Panc1 (cell line): ENCODE results near the gene POLR2A. TPM values are rescaled to one million over a fixed set of nuclear protein-coding genes. Genes with fewer than 3 reads are reported as not detected.
A peak's percentile ranks its signal among the peaks of the same experiment; 100 is the strongest.

Source experiments
- ATAC-seq: fragments of 200-7000 bp; cut with Tn5 transposase; 2 replicates; pipeline ENCODE4 v1.9.1; 2020; ENCODE audit warnings: mild to moderate bottlenecking, moderate library complexity
- BruUV-seq: library from RNA; stranded (reverse); fragments of 400-500 nt; replicated peaks from 2 replicates; lab custom pipeline; 2021; lab: Mats Ljungman, UMichigan
- CTCF ChIA-PET: fragments of 300-600 bp; sonication (Branson Sonifier 250); formaldehyde crosslinking; loops from one replicate; lab custom pipeline; 2022; ENCODE audit warnings: antibody characterized with exemption; lab: Charles Lee
- POLR2A ChIA-PET: fragments of 300-600 bp; sonication (Branson Sonifier 250); formaldehyde crosslinking; loops from one replicate; lab custom pipeline; 2022; ENCODE audit warnings: antibody characterized with exemption; lab: Charles Lee
- DNase-seq: peaks from one replicate; pipeline ENCODE4 v3.0.0-alpha.2; 2010; ENCODE audit warnings: low read depth, low spot score
- H3K27ac ChIP-seq: 2 replicates; pipeline ENCODE4 v1.5.1; 2011; ENCODE audit warnings: mild to moderate bottlenecking, low read length, inconsistent platforms
- H3K27me3 ChIP-seq: fragments of 200-500 bp; sonication (Bioruptor generic); 2 replicates; pipeline ENCODE4 v1.6.0; 2014; ENCODE audit warnings: low read length, inconsistent platforms; ENCODE audit not compliant: control insufficient read depth, insufficient read depth
- H3K36me3 ChIP-seq: fragments of 200-500 bp; sonication (Bioruptor generic); 2 replicates; pipeline ENCODE4 v1.5.1; 2014; ENCODE audit warnings: inconsistent platforms, mild to moderate bottlenecking, low read length, moderate library complexity; ENCODE audit not compliant: control insufficient read depth, insufficient read depth
- H3K4me1 ChIP-seq: 2 replicates; pipeline ENCODE4 v1.5.1; 2011; ENCODE audit warnings: inconsistent platforms, mild to moderate bottlenecking, low read length, moderate library complexity; ENCODE audit not compliant: control insufficient read depth, insufficient read depth
- H3K4me3 ChIP-seq, 2 experiments: 2 replicates each; pipeline ENCODE4 v1.5.1; 2011 to 2012; ENCODE audit warnings: low read depth in 2 of 2, low read length in 2 of 2, mild to moderate bottlenecking in 2 of 2, inconsistent platforms in 1 of 2, moderate library complexity in 1 of 2
- H3K9me3 ChIP-seq: fragments of 200-500 bp; sonication (Bioruptor generic); 2 replicates; pipeline ENCODE4 v1.5.1; 2014; ENCODE audit warnings: low read depth, mild to moderate bottlenecking, inconsistent platforms, low read length, moderate library complexity; ENCODE audit not compliant: control insufficient read depth, insufficient read depth
- POLR2AphosphoS5 ChIP-seq: IDR thresholded peaks from 2 replicates; pipeline ENCODE4 v1.6.1; 2012; ENCODE audit warnings: mild to moderate bottlenecking, low read depth, low read length, moderate library complexity
- SIN3A ChIP-seq: IDR thresholded peaks from 2 replicates; pipeline ENCODE4 v1.6.1; 2012; ENCODE audit warnings: low read depth, mild to moderate bottlenecking, low read length, moderate library complexity, borderline replicate concordance; ENCODE audit not compliant: insufficient read depth
- TCF7L2 ChIP-seq: IDR thresholded peaks from 2 replicates; pipeline ENCODE4 v1.6.1; 2011; ENCODE audit warnings: mild to moderate bottlenecking, low read depth, low read length, inconsistent platforms
- in situ Hi-C: cut with HindIII; loops from 2 replicates; pipeline ENCODE4 v1.10.0; 2016; ENCODE audit warnings: low sequenced_read_pairs, low pct_unique_long_range_greater_than_20kb
- intact Hi-C: fragments of 100-400 bp; cut with micrococcal nuclease; formaldehyde crosslinking; loops from one replicate; pipeline ENCODE4 v1.10.0; 2022; ENCODE audit not compliant: unreplicated experiment
- total RNA-seq: library from RNA; stranded (reverse); gene quantifications from one replicate; pipeline ENCODE4 v1.2.1, GENCODE V29; 2021; ENCODE audit not compliant: unreplicated experiment
- TF ChIP-seq, protein P1 (sequence below): fragments of 450-650 bp; IDR thresholded peaks from 2 replicates; pipeline ENCODE4 v1.5.1; 2017; ENCODE audit warnings: mild to moderate bottlenecking
- TF ChIP-seq, protein P2 (sequence below), 2 experiments: IDR thresholded peaks; 2 replicates each; pipeline ENCODE4 v1.6.1; 2011 to 2012; ENCODE audit warnings: low read depth in 2 of 2, control low read depth in 1 of 2, low read length in 1 of 2, mild to moderate bottlenecking in 1 of 2, moderate library complexity in 1 of 2; ENCODE audit not compliant: insufficient read depth in 1 of 2

The POLR2A gene
- total RNA-seq, 1 experiment from 2014 or later, result 181 TPM

DNA sequence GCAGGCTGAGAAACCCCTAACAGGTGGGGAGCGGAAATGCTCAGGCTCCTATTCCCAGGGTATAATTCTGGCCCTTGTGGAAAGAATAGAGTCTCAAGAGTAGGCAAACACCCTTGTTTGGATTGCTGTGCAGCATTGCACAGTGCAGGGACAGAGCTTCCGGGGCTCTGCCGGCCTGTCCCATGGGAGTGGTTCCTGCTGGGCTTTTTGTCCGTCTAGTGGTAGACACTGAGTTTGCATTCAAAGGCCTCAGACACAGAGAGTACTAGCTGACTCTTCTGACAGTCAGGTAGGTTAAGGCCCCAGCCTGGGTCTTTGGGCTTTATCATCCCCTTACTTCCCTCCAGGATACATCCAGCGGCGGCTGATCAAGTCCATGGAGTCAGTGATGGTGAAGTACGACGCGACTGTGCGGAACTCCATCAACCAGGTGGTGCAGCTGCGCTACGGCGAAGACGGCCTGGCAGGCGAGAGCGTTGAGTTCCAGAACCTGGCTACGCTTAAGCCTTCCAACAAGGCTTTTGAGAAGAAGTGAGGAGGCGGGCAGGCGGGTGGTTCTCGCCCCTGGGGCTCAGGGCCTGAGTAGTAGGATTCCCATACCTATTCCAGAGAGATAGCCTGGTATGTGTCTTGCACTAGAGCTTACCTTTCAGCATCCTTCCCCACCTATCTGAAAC, 18.1 kb downstream of the POLR2A start:
- ChIA-PET CTCF (interaction anchor here (0.7 kb wide), 1 partner anchor 67 kb away, joined by 3 read pairs; no protein-coding TSS in a partner anchor), POLR2A (no interaction called here)
- no TSS peak for BruUV-seq
- Histone ChIP-seq H3K27me3 (no peaks in the 10 kb centered on the region), H3K4me1 (no peaks in the 10 kb centered on the region), H3K27ac (no peak overlapping the region), H3K9me3 (no peaks in the 10 kb centered on the region), H3K36me3 (peaks cover 51% of the 10 kb centered on the region), H3K4me3 (no peak overlapping the region)
- DNase-seq (no peak), ATAC-seq (peak; percentile 77)
- intact Hi-C loops (no loop called here), in situ Hi-C loops (no loop called here)
- TF ChIP-seq, protein P1, sequence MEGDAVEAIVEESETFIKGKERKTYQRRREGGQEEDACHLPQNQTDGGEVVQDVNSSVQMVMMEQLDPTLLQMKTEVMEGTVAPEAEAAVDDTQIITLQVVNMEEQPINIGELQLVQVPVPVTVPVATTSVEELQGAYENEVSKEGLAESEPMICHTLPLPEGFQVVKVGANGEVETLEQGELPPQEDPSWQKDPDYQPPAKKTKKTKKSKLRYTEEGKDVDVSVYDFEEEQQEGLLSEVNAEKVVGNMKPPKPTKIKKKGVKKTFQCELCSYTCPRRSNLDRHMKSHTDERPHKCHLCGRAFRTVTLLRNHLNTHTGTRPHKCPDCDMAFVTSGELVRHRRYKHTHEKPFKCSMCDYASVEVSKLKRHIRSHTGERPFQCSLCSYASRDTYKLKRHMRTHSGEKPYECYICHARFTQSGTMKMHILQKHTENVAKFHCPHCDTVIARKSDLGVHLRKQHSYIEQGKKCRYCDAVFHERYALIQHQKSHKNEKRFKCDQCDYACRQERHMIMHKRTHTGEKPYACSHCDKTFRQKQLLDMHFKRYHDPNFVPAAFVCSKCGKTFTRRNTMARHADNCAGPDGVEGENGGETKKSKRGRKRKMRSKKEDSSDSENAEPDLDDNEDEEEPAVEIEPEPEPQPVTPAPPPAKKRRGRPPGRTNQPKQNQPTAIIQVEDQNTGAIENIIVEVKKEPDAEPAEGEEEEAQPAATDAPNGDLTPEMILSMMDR, result no peak
- TF ChIP-seq, protein P2, sequence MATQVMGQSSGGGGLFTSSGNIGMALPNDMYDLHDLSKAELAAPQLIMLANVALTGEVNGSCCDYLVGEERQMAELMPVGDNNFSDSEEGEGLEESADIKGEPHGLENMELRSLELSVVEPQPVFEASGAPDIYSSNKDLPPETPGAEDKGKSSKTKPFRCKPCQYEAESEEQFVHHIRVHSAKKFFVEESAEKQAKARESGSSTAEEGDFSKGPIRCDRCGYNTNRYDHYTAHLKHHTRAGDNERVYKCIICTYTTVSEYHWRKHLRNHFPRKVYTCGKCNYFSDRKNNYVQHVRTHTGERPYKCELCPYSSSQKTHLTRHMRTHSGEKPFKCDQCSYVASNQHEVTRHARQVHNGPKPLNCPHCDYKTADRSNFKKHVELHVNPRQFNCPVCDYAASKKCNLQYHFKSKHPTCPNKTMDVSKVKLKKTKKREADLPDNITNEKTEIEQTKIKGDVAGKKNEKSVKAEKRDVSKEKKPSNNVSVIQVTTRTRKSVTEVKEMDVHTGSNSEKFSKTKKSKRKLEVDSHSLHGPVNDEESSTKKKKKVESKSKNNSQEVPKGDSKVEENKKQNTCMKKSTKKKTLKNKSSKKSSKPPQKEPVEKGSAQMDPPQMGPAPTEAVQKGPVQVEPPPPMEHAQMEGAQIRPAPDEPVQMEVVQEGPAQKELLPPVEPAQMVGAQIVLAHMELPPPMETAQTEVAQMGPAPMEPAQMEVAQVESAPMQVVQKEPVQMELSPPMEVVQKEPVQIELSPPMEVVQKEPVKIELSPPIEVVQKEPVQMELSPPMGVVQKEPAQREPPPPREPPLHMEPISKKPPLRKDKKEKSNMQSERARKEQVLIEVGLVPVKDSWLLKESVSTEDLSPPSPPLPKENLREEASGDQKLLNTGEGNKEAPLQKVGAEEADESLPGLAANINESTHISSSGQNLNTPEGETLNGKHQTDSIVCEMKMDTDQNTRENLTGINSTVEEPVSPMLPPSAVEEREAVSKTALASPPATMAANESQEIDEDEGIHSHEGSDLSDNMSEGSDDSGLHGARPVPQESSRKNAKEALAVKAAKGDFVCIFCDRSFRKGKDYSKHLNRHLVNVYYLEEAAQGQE (IDR thresholded peaks at IDR 0.05; ENCODE audit: insufficient read depth in 1 of 2, low read depth in 2 of 2, low read length in 1 of 2), result no peak

DNA sequence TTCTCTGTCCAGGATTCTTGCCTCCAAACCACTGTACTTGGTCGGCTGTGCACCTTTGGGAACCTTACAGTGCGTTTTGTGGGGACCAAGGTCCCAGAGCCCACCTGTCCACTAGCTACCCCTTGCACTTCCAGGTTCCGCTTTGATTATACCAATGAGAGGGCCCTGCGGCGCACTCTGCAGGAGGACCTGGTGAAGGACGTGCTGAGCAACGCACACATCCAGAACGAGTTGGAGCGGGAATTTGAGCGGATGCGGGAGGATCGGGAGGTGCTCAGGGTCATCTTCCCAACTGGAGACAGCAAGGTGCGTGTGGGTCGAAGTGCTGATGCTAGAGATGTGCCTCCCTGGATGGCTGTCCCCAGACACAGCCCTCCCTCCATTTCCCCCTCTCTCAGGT, 18.8 kb downstream of the POLR2A start:
- TF ChIP-seq, protein P1, result no peak
- TF ChIP-seq TCF7L2, result no peak
- TF ChIP-seq, protein P2 (IDR thresholded peaks at IDR 0.05; ENCODE audit: insufficient read depth in 1 of 2, low read depth in 2 of 2, low read length in 1 of 2), result no peak
- no peak for TF ChIP-seq SIN3A
- TF ChIP-seq POLR2AphosphoS5, result no peak
- DNase-seq, result no peak
- Histone ChIP-seq H3K27me3 (no peaks in the 10 kb centered on the region), H3K4me1 (no peaks in the 10 kb centered on the region), H3K9me3 (no peaks in the 10 kb centered on the region), H3K4me3 (no peak overlapping the region), H3K27ac (no peak overlapping the region), H3K36me3 (peaks cover 48% of the 10 kb centered on the region)
- intact Hi-C loops, result no loop called here
- in situ Hi-C loops, result no loop called here
- no peak for ATAC-seq
- CTCF ChIA-PET, result interaction anchor here (0.7 kb wide), 1 partner anchor 68 kb away, joined by 3 read pairs; no protein-coding TSS in a partner anchor
- POLR2A ChIA-PET, result no interaction called here
- no TSS peak for BruUV-seq
